GM19324 (cell line): ENCODE data around the gene PIEZO1.
"Not testable (repeated sequence)": the region's sequence is repeated elsewhere in the genome, so short reads cannot be mapped to it uniquely, and the experiment has no call there.

Experiments
- ATAC-seq: cut with Tn5 transposase; IDR thresholded peaks from one replicate; pipeline ENCODE4 v1.9.1; 2021; ENCODE audit warnings: mild to moderate bottlenecking, moderate library complexity; ENCODE audit not compliant: unreplicated experiment, low FRiP score

Gene PIEZO1

GRCh38 chr16:88681084-88681680 is 103.8 kb downstream of the PIEZO1 start:
- ATAC-seq = no peak

GRCh38 chr16:88680554-88681083 is 104.4 kb downstream of the PIEZO1 start:
- no peak for ATAC-seq

DNA sequence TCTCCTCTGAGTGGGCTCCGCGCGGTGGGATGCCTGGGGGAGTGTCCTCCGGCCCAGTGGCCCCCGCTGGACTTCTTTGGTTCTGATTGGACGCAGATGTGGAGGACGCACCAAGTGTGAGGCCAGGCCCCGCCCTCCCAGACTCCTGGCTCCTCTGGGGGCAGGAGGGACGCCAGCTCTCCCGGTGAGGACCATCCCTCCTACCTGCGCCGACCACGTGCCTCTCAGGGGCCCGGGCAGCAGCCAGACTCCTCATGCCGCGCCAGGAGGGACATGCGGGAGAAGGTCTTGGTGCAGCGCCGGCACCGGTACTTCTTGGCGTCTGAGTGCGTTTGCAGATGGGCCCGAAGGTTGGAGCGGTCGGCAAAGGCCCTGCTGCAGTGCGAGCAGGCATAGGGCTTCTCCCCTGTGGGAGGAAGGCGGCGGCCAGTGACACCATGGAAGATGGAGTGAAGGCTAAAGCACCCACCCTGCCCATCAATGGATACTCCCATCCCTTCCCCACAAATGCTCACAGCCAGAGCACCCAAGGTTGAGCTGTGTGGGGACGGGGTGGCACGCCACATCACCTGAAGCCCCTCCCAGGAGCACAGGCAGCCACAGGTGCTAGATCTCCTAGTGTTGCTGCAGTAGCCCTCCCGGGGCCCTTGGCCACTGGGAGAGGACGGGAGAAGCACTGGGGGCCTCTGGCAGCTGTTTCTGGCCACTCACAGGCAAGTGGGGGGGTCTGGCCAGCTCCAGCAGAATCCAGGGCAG is 106.6 kb downstream of the PIEZO1 start:
- ATAC-seq = no peak

GRCh38 chr16:88677721-88678120 is 107.3 kb downstream of the PIEZO1 start:
- no peak for ATAC-seq

GRCh38 chr16:88676502-88677242 is 108.3 kb downstream of the PIEZO1 start:
- no peak for ATAC-seq

- no peak for ATAC-seq
These were observed 111.2 kb downstream of the PIEZO1 start for GRCh38 chr16:88673716-88674379.

DNA sequence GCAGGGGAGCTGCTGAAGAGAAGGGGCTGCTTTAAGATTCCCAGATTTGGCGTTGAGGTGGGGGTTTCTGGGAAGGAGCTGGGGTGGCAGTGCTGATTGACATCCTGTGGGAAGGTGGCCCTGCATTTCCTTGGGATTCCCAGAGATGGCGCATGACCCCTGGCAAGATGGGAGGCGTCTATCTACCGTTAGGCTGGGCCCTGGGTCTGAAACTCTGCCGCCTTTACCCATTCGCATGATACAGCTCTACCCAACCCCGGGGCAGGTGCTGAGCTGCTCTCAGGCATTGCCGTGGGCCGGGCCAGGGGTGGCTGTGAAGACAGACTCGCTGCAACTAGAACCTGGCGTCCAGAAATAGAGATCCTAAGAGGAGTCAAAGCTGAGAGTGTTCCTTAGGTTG is 112.2 kb downstream of the PIEZO1 start:
- ATAC-seq = no peak

DNA sequence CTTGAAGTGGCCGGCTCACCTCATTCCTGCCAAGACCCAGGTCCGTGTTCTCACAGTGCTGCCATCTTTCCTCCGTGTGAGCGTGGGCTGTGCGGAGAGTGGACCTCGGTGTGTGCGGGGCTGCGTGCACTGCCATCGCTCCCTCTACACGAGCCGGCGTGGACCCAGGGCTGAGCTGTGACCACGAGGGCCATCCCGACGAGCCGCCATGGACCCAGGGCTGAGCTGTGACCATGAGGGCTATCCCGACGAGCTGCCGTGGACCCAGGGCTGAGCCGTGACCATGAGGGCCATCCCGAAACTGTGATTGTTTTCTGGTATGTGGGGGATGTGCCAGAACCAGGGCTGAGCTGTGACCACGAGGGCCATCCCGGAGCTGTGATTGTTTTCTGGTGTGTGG is 113.2 kb downstream of the PIEZO1 start:
- no peak for ATAC-seq

- no peak for ATAC-seq
These were observed 115.0 kb downstream of the PIEZO1 start for GRCh38 chr16:88669980-88670379.

DNA sequence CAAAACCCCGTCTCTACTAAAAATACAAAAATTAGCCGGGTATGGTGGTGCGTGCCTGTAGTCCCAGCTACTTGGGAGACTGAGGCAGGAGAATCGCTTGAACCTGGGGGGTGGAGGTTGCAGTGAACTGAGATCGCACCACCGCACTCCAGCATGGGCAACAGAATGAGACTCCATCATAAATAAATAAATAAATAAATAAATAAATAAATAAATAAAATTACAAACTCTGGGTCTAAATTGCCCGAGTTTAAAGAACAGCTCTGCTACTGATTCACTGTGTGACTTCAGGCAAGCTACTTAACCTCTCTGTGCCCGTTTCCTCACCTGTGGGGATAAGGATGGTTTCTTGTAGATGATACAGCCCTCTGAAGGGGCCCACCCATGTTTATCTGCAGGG is 115.5 kb downstream of the PIEZO1 start:
- not testable (repeated sequence) for ATAC-seq

- no peak for ATAC-seq
These were observed 117.6 kb downstream of the PIEZO1 start for GRCh38 chr16:88667461-88667860.

DNA sequence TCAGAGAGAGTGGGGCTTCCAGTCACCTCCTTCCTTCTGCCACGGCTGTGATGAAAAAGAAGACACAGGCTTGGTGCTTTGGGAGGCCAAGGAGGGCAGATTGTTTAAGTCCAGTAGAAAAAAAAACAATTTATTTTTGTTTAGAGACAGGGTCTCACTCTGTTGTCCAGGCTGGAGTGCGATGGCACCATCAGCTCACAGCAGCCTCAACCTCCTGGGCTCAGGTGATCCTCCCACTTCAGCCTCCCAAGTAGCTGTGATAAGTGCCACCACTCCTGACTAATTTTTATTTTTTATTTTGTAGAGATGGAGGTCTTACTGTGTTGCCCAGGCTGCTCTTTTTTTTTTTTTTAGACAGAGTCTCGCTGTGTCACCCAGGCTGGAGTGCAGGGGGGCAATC is 119.5 kb downstream of the PIEZO1 start:
- ATAC-seq = no peak
